Fibroblast of skin of left biceps (primary cell): ENCODE data around the gene MGLL.

Source experiments
- DNase-seq, 2 experiments: peaks; one replicate each; pipeline ENCODE4 v3.0.0-alpha.2; 2013; ENCODE audit warnings: low read depth in 2 of 2

The MGLL gene

DNA sequence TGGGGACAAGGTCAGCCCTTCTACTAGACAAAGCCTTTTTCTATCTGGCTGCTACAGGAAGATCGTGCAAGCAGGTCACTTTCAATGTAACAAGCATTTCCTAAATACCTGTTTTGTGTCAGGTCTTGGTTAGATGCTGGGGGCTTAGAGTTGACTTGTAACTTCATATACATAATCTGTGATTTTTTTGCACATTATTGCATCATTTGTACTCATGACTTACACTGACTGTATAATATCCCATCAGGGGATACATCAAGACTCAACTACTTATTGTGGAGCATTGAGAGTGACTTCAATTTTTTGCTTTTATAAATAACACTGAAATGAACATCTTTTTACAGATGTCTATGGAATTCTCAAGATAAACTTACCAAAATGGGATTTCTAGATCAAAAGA, 80.6 kb downstream of the MGLL start:
- no peak for DNase-seq

- no peak for DNase-seq
These were observed 81.1 kb downstream of the MGLL start for GRCh38 chr3:127741246-127741645.

DNA sequence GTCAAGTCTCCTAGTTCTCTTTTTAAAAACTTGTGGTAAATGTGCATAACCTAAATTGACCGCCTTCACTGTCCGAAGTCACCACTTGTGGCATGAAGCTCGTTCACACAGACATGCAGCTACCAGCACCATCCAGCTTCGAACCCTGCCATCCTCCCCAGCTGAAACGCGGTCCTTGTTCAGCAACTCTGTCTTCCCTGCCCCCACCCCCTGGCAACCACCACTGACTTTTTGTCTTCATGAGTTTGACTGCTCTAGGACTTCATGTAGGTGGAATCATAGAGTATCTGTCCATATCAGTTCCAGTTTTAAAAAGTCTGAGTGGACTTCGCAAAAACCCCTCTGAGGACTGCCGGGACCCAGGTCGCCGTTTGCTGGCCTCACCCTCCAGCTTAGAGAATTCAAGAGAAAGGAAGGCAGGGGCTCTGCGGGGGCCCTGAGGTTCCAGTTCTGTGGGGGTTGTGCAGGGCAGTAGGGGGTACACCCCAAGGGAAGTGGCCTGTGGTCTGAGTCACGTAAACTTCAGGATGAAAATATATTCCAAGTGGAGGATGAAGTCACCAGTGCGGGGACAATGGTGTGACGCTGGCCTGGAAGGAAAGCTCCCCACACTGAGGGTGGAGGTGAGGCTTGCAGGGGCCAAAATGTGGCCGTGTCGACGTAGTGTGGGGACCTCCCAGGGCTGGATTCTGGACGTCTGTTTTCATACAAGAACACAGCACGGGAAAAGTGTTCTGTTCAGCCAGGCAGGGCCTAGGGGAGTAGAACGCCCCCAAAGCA, 82.0 kb downstream of the MGLL start:
- no peak for DNase-seq

- no peak for DNase-seq
These were observed 82.8 kb downstream of the MGLL start for GRCh38 chr3:127739347-127740135.

DNA sequence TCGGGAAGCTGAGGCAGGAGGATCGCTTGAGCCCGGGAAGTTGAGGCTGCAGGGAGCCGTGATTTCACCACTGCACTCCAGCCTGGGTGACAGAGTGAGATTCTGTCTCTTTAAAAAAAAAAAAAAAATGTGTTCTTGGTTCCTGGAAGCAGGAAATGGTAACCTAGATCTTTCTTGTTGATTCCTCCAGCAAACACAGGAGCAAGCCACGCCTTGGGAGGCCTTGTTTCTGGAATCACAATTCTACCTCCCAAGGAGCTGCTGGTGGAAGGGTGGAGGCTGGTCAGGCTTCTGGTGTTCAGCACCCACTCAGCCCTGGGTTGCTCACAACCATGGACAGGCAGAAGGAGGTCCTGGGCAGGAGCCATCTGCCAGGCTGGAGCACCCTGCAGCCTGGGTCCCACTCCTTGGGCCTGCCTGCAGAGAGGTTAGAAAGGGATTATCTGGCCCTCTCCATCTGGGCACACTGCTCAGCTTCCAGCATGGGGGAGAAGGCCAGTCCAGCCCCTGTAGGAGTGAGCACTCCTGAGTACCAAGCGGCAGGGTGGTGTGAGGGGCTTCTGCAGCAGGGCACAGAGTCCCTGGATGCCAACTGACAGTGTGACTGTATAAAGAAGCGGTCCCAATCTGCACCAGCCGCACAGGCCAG, 84.0 kb downstream of the MGLL start:
- no peak for DNase-seq

DNA sequence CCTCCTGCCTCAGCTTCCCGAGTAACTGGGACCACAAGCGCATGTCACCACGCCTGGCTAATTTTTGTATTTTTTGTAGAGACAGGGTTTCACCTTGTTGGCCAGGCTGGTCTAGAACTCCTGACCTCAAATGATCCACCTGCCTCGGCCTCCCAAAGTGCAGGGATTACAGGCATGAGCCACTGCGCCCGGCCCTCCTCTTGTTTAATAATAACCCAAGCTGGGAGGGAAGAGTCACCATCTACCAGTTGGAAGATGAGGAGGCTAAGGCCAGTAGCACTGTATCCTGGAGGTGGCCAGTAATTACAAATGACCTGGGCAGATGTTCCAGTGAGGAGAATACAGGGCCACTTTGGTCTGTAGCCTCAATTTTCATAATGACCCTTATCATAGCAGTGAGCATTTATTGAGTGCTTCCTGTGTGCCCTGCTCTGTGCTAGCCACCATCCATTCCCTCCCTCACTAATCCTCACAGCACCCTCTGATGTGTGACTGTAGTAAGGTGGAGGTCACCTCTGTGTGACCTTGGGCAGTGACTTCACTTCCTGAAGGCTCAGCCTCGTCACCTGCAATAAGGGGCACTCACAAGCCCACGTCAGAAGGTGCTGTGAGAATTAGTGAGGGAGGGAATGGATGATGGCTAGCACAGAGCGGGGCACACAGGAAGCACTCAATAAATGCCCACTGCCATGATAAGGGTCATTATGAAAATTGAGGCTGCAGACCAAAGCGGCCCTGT, 85.3 kb downstream of the MGLL start:
- no peak for DNase-seq

DNA sequence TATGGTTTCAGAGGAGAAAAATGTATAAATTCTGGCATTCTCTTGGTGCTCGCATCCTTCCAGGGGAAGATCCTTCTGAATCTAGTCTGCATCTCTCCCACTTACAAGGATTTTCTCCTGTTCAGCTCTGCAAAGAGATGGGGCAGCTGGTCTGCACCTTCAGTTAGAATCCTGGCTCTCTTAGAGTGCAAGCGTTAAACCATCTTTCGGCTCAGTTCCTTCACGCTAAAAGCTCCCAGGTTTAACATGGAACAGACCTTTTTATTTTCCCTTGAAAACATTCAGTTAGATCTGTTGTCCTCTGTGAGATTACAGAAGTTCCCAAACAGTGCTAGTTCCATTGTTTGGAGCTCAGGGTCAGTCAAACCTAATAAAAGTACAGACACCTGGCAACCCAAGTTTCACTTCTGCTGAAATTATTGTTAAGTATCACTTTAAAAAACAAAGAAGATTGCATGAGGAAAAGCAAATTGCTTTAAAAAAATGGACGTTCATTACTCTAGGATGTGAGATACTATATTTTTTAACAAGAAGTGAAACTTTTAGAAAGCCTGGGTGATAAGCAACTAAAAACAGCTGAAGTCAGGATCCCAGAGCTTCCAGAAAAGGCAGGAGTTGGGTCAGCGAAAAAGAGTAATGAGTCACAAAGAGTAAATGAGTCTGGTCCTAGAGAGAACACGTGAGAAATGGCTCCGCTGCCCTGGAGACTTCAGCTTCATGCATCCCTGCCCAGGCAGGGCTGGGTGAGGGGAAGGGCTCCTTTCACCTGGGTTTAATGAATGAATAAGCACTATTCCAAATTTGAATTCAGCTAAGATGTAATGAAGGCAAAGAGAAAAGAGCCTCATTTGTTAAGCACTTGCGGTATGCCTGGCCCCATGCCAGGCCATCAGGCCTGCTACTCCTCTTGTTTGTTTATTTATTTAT, 86.3 kb downstream of the MGLL start:
- DNase-seq: no peak

- DNase-seq: peak; percentile 97
These were observed 87.4 kb downstream of the MGLL start for GRCh38 chr3:127734754-127735473.

- no peak for DNase-seq
These were observed 88.1 kb downstream of the MGLL start for GRCh38 chr3:127734181-127734720.

- DNase-seq: no peak
These were observed 88.5 kb downstream of the MGLL start for GRCh38 chr3:127733781-127734180.

DNA sequence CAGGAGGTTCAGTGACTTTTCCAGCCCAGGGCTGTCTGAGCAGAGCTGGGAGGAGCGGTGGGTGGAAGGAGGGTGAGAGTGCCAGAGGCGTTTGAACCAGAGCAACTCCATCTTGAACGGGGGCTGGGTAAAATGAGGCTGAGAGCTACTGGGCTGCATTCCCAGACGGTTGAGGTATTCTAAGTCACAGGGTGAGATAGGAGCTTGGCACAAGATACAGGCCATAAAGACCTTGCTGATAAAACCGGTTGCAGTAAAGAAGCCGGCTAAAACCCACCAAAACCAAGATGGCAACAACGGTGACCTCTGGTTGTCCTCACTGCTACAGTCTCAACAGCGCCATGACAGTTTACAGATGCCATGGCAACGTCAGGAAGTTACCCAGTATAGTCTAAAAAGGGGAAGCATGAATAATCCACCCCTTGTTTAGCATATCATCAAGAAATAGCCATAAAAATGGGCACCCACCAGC, 89.4 kb downstream of the MGLL start:
- DNase-seq: no peak

DNA sequence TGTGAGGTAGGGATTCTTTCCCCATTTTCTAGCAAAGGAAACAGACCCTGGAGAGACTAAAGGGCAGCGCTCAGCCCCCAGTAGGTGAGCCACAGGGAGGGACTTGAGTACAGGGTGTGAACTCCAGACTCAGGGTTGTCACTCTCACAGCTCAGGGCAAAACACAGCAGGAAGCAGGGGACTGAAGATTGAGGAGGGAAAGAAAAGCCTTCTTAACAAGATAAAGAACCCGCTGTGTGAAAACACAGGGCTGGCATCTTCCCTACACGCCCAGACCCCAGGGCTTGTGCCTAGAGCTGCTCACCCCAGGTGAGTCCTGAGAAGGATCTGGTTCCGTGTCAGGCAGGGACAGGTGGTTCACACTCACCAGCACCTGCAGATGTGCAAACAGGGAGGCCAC, 90.0 kb downstream of the MGLL start:
- DNase-seq: no peak

GRCh38 chr3:127731546-127732289, 90.6 kb downstream of the MGLL start:
- DNase-seq: no peak

DNA sequence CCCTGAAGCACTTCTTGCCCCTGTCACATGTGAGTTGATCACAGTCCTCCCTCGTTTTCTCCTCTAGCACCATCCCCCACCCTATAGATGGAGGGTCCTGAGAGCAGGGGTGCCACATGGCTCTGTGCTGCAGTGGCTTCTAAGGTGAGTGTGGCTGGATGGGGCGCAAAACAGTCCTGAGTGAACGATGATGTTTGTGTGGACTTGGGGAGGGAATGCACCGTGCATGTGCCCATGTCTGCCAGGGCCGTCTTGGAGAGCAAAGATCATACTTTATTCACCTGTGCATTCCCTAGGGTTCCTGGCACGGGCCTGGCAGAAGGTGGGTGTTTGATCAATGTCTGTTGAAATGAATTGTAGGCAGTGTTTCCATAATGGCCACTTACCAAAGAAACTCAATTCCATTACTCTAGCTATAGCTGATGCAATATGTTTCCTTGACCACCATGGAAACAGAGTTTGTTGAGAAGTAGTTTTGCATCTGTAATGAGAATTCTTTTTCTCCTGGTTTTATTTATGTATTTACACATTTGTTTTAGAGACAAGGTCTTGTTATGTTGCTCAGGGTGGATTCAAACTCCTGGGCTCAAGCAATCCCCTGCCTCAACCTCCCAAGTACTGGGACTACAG, 91.5 kb downstream of the MGLL start:
- DNase-seq: no peak

DNA sequence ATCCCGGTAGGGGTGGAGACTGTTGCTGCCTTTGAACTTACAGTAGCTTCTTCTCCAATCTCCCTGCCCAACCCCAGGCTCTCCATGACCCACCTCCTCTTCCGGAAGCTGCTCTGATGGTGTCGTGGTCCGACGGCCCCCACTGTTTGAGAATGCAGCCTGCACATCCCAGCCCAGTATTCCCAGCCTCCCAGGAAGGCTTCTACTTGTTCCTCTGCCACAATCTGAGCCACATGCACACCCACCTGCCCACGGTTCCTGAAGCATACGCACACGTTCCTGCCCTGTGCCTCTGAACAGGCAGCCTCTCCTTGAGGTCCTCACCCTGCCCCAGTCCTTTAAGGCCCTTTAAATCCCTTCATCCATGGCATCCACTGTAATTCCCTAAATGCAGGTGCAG, 92.1 kb downstream of the MGLL start:
- no peak for DNase-seq

DNA sequence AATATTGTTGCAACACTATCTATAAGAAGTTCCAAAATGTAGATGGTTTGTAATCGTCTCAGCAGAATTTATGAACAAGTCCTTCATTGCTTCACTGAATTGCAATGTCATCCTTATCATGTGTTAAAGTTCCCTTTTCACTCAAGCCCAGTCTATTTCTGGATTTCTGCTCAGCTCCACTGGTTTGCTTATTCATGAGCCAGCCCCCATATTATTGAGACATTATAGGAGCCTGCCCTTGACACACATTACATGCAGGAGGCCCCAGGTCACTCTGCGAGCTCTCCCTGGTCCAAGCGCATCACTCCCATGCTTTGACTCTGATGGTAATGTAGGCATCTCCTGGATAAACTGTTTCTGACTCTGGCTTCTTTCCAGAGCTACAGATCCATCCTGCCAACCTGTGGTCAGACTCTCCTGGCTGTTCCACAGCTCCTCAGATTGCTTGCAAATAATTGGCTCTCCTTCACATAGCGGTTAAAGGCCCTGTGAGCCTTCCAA, 92.7 kb downstream of the MGLL start:
- no peak for DNase-seq

DNA sequence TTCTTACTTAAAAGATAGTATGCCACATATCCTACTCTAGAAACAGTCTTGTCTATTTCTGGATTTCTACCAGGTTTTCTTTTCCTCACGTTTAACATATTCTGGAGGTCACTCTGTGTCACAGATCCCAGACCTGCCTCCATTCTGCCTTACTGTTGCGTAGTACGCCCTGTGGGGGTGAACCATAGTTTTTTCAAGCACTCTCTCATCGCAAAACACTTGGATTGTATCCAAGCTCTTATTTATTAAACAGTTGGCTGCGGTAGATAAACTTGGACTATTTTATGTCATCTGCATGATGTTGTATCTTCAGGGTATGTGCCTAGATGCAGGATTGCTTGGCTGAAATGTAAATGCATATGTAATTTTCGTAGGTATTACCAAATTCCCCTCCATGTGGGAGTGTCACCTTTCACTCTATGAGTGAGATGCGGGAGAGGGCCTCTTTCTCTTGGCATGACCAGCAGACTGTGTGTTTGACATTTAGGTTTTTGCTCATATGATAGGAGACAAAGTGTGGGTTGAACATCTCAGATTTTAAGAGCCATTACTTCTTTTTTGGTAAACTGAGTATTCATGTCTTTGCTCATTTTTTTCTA, 93.8 kb downstream of the MGLL start:
- DNase-seq: no peak

GRCh38 chr3:127726894-127727293, 95.4 kb downstream of the MGLL start:
- no peak for DNase-seq
